ENCODE results near the gene GFOD1. TPM values are rescaled to one million over a fixed set of nuclear protein-coding genes. Genes with fewer than 3 reads are reported as not detected.
A peak's percentile ranks its signal among the peaks of the same experiment; 100 is the strongest.

The GFOD1 gene
- polyA plus RNA-seq, 10 donors, result 2.1 to 7.5 (median 3.5) TPM

GRCh38 chr6:13488896-13489237, 1.5 kb upstream of the GFOD1 start:
- no peak for DNase-seq

DNA sequence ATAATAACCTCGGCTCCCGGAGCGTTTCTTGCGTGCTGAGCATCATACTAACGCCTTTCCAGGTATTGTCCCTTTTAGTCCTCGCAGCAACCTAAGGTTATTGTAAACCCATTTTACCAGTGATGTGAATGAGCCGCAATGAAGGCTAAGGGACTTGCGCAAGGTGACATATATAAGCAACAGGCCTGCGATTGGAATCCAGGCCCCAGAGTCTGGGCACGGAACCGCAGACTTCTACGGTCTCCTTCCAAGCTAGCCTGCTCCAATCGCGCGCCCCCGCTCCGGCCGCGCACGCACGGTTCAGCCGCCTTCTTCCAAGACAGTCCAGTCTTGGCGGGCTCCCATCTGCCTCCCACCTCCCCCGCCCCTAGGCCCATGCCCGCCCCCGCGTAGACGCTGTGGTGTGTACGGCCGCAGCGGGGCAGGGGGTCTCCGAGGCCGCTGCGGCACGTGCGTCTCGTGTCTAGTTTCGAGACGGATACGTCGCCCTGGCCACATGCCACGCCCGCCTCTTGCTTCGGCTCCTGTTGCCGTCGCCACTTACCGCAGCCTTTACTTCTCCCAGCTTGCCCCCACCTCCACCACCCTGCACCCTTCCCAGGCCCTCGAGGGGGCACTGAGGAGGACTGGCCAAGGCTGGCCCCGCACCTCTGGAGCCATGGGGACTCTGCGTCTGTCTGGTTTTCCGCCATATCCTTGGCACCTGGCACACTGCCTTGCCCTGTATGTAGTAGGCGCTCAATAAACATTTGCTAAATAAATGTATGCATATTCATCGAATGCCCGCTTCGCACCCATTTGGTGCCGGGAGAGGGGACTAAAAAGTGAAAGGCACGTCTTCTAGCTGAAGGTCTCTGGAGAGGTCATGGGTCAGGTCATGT, 855 bp upstream of the GFOD1 start:
- DNase-seq, result peak in 2 of 3 donors; percentile 42 to 74

DNA sequence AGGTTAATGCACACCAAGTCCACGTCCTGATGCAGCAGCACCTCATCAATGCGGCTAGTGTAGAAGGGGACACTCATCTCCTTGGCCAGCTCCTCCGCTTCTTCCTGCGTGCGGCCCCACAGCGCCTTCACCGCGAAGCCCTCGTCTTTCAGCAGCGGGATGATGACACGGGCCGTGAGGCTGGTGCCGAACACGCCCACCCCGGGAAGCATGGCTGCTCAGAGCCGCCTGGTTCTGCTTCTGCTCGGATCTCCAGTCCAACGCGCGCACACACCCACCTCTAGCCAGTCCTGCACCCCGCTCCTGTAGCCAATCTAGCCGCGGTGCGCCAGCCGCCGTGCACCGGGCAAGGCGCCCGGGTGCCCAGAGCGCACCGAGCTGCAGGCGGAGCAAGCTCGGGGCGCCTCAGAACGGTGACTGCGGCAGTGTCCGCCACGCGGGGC, 700 bp downstream of the GFOD1 start:
- peak in 2 of 3 donors; percentile 58 to 86 for DNase-seq

DNA sequence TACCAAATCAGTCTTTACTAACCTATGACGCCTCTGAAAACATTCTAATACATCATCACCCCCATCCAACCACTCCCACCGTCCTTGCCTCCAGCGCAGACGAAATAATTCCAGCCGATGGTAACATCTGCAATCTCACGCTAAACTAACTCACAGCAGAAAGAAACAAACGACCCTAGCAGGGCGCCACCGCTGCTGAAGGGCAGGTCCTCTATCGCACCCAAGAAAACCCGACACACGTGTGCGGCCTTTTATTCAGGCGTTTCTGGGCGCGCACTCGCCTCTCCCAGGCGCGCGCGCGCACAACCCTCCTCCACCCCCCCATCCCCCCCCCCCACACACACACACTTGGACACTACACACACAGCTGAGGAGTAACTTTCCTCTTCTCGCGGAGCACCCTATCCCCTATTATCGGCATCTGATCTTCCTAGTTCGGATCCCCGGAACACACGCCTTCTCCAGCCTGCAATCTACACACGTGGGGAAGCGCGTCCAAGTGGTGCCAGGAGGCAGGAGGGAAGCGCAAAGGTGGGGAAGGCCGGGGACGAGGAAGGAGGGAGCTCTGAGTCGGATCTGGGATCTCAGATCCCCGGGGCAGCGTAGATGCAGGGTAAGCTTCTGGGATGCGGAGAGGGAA, 1.4 kb downstream of the GFOD1 start:
- peak in 2 of 3 donors; percentile 28 to 71 for DNase-seq

DNA sequence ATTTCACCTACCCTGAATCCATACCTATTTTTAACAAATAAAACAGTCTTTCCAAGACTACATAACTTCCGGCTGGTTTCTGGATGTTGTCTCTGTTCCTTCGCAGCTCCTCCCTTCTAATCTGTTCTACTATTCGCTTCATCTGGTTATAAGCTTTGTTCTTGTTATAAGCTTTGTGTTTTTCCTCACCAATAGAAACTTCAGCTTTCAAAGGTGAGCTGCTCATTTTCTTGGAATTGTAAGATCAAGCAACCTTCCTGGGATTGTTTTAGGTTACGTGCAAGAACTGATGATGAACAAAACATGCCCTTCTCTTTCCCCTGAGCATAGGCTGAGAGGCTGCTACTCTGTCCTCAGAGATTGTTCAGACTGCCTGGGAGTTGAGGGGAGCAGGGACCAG, 2.1 kb downstream of the GFOD1 start:
- DNase-seq, result no peak

DNA sequence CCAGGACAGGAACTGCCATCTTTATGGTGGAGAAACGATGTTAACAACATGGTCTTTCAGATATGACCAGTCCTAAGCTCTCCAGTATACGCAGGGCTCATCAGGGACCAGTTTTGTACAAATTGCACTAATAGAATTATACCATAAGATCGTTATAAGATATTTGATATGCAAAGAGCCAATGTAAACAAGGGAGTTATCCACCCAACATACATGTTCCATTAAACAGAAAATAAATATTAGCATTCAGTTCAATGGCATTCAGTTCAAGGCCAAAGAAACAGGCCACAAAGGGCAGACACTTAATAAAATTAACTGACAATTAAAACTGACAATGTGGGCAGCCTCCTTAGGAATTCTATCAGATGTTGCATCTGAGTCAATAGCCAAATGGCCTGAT, 2.6 kb downstream of the GFOD1 start:
- no peak for DNase-seq

- DNase-seq, result no peak
Observed at GRCh38 chr6:13484138-13484708, 3.2 kb downstream of the GFOD1 start.

- DNase-seq, result no peak
Observed at GRCh38 chr6:13480631-13481501, 6.5 kb downstream of the GFOD1 start.

DNA sequence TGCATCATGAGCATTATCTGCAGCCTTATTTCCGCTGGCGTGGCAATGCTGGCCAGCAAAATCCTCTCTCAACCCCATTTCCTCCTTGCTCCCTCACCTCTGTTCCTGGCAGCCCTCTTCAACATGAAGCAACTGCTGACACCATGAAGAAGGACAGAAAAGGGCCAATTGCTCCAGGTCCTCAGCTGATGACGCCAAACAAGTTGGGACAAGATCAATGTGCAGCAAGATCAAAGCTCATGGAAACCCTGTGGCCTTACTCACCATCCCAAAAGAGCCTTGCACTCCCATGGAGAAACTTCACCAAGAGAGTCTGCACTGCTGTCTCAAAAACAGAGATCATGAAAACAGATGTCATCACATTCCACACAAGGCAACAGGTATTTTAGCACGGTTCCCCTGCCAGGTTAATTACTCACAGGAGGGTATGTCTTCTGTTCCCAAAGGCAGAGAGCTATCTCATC, 7.4 kb downstream of the GFOD1 start:
- no peak for DNase-seq

DNA sequence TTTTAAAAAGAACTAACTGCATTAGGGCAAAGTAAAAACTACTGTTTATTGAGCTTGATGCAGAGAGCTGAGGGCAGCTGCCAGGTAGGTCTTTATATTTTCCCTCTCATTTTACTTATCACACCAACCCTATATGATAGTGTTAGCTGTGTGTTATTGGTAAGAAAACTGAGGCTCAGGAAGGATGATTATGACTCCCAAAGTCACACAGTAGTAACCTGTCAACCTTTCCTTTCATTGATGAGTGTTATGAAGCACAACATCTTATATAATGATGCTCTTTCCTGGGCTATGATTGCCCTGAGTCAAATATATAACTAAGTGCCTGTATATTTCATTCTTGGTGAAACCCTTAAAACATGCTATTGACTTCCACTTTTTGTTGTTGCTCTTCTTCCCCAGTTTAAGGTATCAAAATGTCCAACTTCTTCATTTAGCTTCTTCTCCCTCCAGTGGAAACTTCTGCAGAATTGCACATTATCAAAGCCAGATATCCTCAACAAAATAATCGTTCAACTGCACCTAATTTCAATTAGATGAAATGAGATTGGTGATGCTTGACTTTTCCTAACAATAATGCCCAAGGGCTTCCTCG, 8.1 kb downstream of the GFOD1 start:
- no peak for DNase-seq

DNA sequence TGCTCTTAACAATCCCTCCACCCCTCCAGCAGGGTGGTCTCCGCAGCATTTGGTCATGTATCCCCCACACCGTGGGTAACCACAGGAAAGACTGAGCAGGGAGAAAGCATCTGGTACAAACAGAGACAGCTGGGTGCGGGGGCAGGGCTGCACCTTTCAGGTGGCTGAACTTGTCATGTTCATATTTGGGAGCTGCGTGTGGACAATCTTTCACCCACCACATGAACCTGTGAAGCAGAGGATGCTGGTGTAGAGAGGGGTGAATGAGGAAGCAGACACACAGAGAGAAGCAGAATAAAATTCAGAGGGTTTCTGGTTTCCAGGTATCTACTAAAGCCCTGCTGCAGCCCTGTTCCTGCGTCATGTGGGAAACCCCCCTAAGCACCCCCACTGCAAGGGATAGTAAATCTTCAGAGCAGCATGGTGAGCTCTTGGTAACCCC, 8.9 kb downstream of the GFOD1 start:
- DNase-seq, result no peak

DNA sequence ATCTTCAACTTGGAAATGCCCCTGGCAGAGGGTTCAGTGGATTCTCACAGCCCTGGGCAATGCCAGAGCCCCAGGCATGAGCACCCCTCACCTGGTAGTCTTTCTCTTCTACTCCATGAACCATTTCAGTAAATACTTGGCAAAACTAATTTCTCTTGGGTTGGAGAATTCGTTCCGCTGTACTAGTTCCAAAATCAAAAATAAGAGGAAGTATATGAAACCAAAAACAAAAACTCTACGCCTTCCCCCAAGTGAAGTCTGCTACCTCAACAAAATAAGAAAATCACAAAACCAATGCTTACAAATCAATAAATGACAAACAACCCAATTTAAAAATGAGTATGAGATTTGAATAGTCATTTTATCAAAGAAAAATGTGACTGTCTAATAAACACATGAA, 12.6 kb downstream of the GFOD1 start:
- DNase-seq, result no peak

GRCh38 chr6:13474360-13474759, 13.0 kb downstream of the GFOD1 start:
- no peak for DNase-seq

GRCh38 chr6:13473768-13474165, 13.6 kb downstream of the GFOD1 start:
- DNase-seq, result no peak

- DNase-seq, result no peak
Observed at GRCh38 chr6:13472976-13473767, 14.2 kb downstream of the GFOD1 start.

DNA sequence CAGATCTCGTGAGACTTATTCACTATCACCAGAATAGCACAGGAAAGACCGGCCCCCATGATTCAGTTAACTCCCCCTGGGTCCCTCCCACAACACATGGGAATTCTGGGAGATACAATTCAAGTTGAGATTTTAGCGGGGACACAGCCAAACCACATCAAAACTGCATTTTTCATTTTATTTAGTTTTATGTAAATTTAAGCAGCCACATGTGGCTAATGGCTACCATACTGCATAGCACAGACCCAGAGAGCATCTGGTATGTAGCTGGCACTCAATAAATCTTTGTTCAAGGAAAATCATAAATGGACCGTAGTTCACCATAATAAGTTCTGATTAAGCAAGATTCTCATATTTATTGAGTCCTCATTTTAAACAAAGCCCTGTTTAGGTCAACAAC, 15.3 kb downstream of the GFOD1 start:
- no peak for DNase-seq

- no peak for DNase-seq
Observed at GRCh38 chr6:13471184-13471583, 16.2 kb downstream of the GFOD1 start.

DNA sequence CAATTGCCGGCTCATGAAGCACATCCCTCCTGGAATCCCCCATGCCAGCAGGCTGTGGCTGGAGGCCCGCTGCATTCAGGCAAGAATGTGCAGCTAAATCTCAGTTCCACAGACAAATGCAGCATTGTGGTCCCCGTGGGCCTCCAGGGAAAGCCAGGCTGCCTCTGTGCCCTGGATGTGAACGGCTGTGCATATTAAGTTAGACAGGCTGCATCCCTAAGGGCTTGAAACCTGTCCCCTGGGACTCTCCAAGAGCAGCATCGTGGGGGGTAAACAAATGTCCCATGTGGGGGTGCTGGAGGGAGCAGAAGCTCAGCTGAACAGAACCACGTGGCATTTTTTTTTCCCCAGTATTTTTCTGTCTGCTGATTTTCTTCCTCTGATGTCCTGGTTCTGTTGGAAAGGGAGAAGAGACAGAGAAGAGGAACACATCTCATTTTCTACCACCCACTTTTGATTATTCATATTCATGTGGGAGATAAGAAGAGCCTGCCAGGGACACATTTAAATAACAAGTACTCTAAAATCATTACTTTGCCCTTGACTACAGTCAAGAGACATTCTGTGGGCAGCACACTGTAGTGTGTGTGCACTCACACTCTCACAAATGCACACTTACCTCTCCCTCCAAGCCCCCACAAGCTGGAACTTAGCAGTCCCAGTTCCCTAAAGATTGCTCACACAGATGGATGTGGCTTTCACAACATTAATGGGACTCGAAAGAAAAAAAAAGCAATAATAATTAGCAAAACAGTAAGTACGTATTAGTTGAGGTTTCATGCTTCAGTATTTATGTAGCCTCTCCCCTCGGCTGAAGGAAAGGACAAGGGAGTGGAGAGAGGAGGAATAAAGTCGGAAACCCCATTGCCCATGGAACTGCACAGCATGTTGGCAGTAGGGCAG, 16.9 kb downstream of the GFOD1 start:
- no peak for DNase-seq

DNA sequence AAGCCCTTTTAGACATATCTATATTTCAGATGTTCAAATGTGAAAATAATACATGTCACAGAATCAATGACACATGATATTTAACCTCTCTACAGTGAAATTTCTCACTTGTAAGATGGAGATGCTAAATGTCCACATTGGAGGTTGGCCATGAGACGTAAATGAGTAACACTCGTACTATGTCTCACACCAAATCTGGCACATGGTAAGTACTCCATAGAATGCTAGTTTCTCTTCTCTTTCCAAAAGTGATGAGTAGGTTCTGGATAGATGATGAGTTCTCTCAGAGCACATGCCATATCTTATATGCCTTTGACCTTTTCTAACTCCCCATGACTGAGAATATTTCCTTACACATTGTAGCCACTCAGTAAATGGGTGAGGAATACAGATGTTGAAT, 17.7 kb downstream of the GFOD1 start:
- DNase-seq, result no peak
